ENCODE data around the gene SYT13. TPM values are rescaled to one million over a fixed set of nuclear protein-coding genes. Genes with fewer than 3 reads are reported as not detected.

Gene SYT13
- total RNA-seq, 2 experiments from 2014 or later: not detected

GRCh38 chr11:45280449-45280848 lies 5.7 kb downstream of the SYT13 start:
- Mint-ChIP-seq H3K4me3 (no peak overlapping the region), H3K9me3 (ENCODE audit: low read depth) (no peaks in the 10 kb centered on the region), H3K4me1 (no peaks in the 10 kb centered on the region), H3K27ac (no peak overlapping the region), H3K27me3 (peaks cover 52% of the 10 kb centered on the region), H3K36me3 (peaks cover 1% of the 10 kb centered on the region)
- no peak for DNase-seq
- CTCF ChIA-PET: no interaction called here
- ATAC-seq: no peak

GRCh38 chr11:45279645-45280044 lies 6.5 kb downstream of the SYT13 start:
- peaks cover 1% of the 10 kb centered on the region for H3K36me3 Mint-ChIP-seq
- no peaks in the 10 kb centered on the region for H3K4me1 Mint-ChIP-seq
- H3K27ac Mint-ChIP-seq: no peak overlapping the region
- DNase-seq (no peak), ATAC-seq (no peak)
- H3K27me3 Mint-ChIP-seq: peaks cover 52% of the 10 kb centered on the region
- H3K9me3 Mint-ChIP-seq (ENCODE audit: low read depth): no peaks in the 10 kb centered on the region
- CTCF ChIA-PET: interaction anchor here (0.8 to 1.2 kb wide), 2 partner anchors 176 to 353 kb away, joined by 4 read pairs; no protein-coding TSS in a partner anchor
- H3K4me3 Mint-ChIP-seq: no peak overlapping the region

DNA sequence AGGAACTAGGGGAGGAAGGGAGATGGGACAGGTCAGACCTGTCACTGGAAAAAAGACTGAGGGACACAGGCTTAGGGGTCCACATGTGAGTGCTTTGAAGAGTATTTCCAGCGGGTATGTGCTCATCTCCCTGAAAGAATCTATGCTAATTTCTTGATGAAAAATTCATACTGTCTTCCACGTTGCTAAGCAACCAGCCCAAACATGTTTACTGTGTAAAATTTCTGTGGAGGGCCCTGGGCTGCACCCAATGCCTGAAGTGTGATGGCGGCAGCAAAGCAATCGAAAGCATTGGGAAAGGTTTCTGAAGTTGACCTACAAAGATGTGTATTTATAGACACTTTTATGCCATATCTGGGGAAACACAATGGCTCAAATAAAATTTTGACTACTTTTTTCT lies 7.4 kb downstream of the SYT13 start:
- CTCF ChIA-PET: interaction anchor here (1.2 kb wide), 1 partner anchor 352 kb away, joined by 4 read pairs; no protein-coding TSS in a partner anchor
- no peak overlapping the region for H3K27ac Mint-ChIP-seq
- DNase-seq: no peak
- H3K9me3 Mint-ChIP-seq (ENCODE audit: low read depth): no peaks in the 10 kb centered on the region
- H3K4me1 Mint-ChIP-seq: no peaks in the 10 kb centered on the region
- H3K36me3 Mint-ChIP-seq: peaks cover 1% of the 10 kb centered on the region
- no peak for ATAC-seq
- H3K4me3 Mint-ChIP-seq: no peak overlapping the region
- H3K27me3 Mint-ChIP-seq: peaks cover 46% of the 10 kb centered on the region

DNA sequence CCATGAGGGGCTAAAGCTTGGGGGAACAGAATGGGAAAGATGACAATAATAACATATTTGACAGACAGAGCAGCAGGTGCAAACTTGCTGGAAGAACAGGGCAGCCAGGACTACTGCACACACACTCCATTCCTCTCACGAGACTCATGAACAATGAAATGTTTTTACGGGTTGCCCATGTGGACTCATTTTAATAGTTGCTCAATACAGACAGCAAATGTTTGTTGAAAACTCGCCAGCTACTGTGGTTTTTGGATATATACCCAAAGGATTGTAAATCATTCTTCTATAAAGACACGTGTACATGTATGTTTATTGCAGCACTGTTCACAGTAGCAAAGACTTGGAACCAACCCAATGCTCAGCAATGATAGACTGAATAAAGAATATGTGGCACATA lies 10.3 kb downstream of the SYT13 start:
- Mint-ChIP-seq H3K4me1 (no peaks in the 10 kb centered on the region), H3K4me3 (no peak overlapping the region), H3K27me3 (peaks cover 56% of the 10 kb centered on the region), H3K27ac (no peak overlapping the region), H3K9me3 (ENCODE audit: low read depth) (no peaks in the 10 kb centered on the region), H3K36me3 (peaks cover 1% of the 10 kb centered on the region)
- DNase-seq (no peak), ATAC-seq (no peak)
- CTCF ChIA-PET: no interaction called here

GRCh38 chr11:45274206-45274605 lies 11.9 kb downstream of the SYT13 start:
- DNase-seq (no peak), ATAC-seq (no peak)
- H3K27ac Mint-ChIP-seq: no peak overlapping the region
- H3K4me3 Mint-ChIP-seq: no peak overlapping the region
- CTCF ChIA-PET: no interaction called here
- peaks cover 62% of the 10 kb centered on the region for H3K27me3 Mint-ChIP-seq
- no peaks in the 10 kb centered on the region for H3K9me3 Mint-ChIP-seq (ENCODE audit: low read depth)
- no peaks in the 10 kb centered on the region for H3K4me1 Mint-ChIP-seq
- no peaks in the 10 kb centered on the region for H3K36me3 Mint-ChIP-seq

GRCh38 chr11:45273509-45273908 lies 12.6 kb downstream of the SYT13 start:
- peaks cover 66% of the 10 kb centered on the region for H3K27me3 Mint-ChIP-seq
- H3K27ac Mint-ChIP-seq: no peak overlapping the region
- no peaks in the 10 kb centered on the region for H3K9me3 Mint-ChIP-seq (ENCODE audit: low read depth)
- H3K36me3 Mint-ChIP-seq: no peaks in the 10 kb centered on the region
- CTCF ChIA-PET: no interaction called here
- DNase-seq (no peak), ATAC-seq (no peak)
- no peaks in the 10 kb centered on the region for H3K4me1 Mint-ChIP-seq
- no peak overlapping the region for H3K4me3 Mint-ChIP-seq

- CTCF ChIA-PET: no interaction called here
- no peaks in the 10 kb centered on the region for H3K36me3 Mint-ChIP-seq
Measured at GRCh38 chr11:45272701-45273100, 13.4 kb downstream of the SYT13 start.

DNA sequence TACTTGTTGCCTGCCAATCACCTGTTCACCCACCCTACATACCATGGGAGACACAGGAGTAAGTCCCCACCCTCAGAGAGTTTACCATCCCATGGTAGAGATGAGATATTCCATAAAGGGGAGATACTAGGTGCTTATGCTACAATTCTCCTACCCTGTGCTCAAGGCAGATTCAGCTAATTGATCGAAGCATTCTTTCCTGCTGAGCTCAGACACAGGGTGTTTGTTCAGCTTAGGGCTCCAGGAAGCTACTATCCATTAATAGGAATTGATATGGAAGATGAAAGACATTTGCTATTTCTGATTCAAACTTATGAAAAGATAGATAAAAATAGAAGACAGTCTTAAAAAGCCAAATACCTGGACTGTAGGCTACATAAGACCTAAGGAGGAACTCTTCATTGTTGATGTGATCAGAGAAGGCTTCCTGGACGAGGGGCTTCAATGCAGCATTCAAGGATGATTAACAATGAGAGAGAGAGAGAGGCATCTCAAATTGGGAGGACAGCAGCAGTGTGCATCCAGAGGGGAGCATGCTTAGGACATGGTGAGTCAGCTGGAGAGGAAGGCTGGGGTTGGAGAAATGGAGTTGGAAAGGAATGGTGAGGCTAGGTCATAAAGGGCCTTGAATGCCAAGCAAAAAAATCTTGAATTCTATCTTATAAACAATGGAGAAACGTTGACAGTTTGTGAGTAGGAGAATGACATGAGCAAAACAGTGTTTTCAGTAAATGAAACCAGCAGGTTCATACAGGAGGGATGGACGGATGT lies 15.0 kb downstream of the SYT13 start:
- Mint-ChIP-seq H3K9me3 (ENCODE audit: low read depth) (no peaks in the 10 kb centered on the region), H3K27me3 (peaks cover 58% of the 10 kb centered on the region), H3K4me1 (no peaks in the 10 kb centered on the region), H3K4me3 (no peak overlapping the region), H3K27ac (no peak overlapping the region), H3K36me3 (no peaks in the 10 kb centered on the region)
- CTCF ChIA-PET: interaction anchor here (1.3 kb wide), 1 partner anchor 161 kb away, joined by 3 read pairs; no protein-coding TSS in a partner anchor
- DNase-seq (no peak), ATAC-seq (no peak)

More at GRCh38 chr11:45272701-45273100, 13.4 kb downstream of the SYT13 start:
- DNase-seq (no peak), ATAC-seq (no peak)
- Mint-ChIP-seq H3K27me3 (peaks cover 64% of the 10 kb centered on the region), H3K9me3 (ENCODE audit: low read depth) (no peaks in the 10 kb centered on the region), H3K4me1 (no peaks in the 10 kb centered on the region), H3K27ac (no peak overlapping the region), H3K4me3 (no peak overlapping the region)

- Mint-ChIP-seq H3K4me1 (no peaks in the 10 kb centered on the region), H3K27me3 (peaks cover 51% of the 10 kb centered on the region), H3K9me3 (ENCODE audit: low read depth) (no peaks in the 10 kb centered on the region), H3K4me3 (no peak overlapping the region), H3K27ac (no peak overlapping the region), H3K36me3 (no peaks in the 10 kb centered on the region)
- CTCF ChIA-PET: interaction anchor here (0.6 kb wide), 1 partner anchor 137 kb away, joined by 3 read pairs; no protein-coding TSS in a partner anchor
- DNase-seq (no peak), ATAC-seq (no peak)
Measured at GRCh38 chr11:45269678-45270077, 16.5 kb downstream of the SYT13 start.

- Mint-ChIP-seq H3K27me3 (peaks cover 51% of the 10 kb centered on the region), H3K9me3 (ENCODE audit: low read depth) (no peaks in the 10 kb centered on the region), H3K36me3 (no peaks in the 10 kb centered on the region), H3K27ac (no peak overlapping the region), H3K4me1 (no peaks in the 10 kb centered on the region), H3K4me3 (no peak overlapping the region)
- ATAC-seq: no peak
- no peak for DNase-seq
- CTCF ChIA-PET: interaction anchor here (1.0 to 1.2 kb wide), 2 partner anchors 17 to 157 kb away, joined by 3 to 4 read pairs; no protein-coding TSS in a partner anchor
Measured at GRCh38 chr11:45267652-45268299, 18.4 kb downstream of the SYT13 start.

GRCh38 chr11:45267052-45267451 lies 19.1 kb downstream of the SYT13 start:
- no peaks in the 10 kb centered on the region for H3K4me1 Mint-ChIP-seq
- no peak for DNase-seq
- peaks cover 47% of the 10 kb centered on the region for H3K27me3 Mint-ChIP-seq
- CTCF ChIA-PET: interaction anchor here (1.0 kb wide), 2 partner anchors 17 to 21 kb away, joined by 3 to 4 read pairs; no protein-coding TSS in a partner anchor
- no peaks in the 10 kb centered on the region for H3K9me3 Mint-ChIP-seq (ENCODE audit: low read depth)
- H3K4me3 Mint-ChIP-seq: no peak overlapping the region
- ATAC-seq: no peak
- H3K27ac Mint-ChIP-seq: no peak overlapping the region
- H3K36me3 Mint-ChIP-seq: no peaks in the 10 kb centered on the region

GRCh38 chr11:45266676-45267020 lies 19.5 kb downstream of the SYT13 start:
- Mint-ChIP-seq H3K36me3 (no peaks in the 10 kb centered on the region), H3K4me3 (no peak overlapping the region), H3K27me3 (peaks cover 47% of the 10 kb centered on the region), H3K27ac (no peak overlapping the region), H3K9me3 (ENCODE audit: low read depth) (no peaks in the 10 kb centered on the region), H3K4me1 (no peaks in the 10 kb centered on the region)
- ATAC-seq: no peak
- DNase-seq: no peak
- CTCF ChIA-PET: interaction anchor here (0.9 to 1.0 kb wide), 3 partner anchors 18 to 156 kb away, joined by 3 to 4 read pairs (median 3); no protein-coding TSS in a partner anchor

DNA sequence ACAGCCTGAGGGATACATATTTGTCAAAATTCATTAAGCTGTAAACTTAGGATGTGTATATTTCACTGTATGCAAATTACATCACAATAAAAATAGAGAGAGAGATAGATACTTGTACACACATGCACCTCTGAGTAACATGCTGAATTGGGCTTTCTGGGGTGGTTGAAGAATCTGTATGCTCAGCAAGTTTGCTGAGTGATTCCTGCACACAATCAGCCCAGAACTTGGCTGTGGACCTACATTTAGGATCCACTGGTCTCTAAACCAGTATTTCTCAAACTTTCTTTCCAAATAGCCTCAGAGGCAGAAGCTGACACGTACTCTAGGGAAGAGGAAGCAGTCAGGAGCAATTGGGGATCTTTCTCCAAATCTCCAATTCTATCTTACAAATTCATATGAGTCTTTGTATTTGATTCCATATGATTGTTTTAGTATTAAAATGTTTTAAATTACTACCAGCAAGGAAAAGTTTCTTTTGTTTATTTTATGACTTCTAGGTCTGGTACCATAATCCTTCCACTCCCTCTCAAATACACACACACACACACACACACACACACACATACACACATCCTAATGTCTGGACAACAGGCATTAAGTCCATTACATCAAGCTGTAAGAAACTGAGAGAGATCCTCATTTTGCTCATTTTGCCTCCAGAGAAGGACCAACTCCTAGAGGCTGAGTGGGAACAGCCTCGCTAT lies 20.0 kb downstream of the SYT13 start:
- Mint-ChIP-seq H3K4me1 (no peaks in the 10 kb centered on the region), H3K27me3 (peaks cover 41% of the 10 kb centered on the region), H3K9me3 (ENCODE audit: low read depth) (no peaks in the 10 kb centered on the region), H3K36me3 (no peaks in the 10 kb centered on the region), H3K4me3 (no peak overlapping the region), H3K27ac (no peak overlapping the region)
- DNase-seq (no peak), ATAC-seq (no peak)
- CTCF ChIA-PET: interaction anchor here (0.9 to 1.0 kb wide), 2 partner anchors 22 to 156 kb away, joined by 3 read pairs; no protein-coding TSS in a partner anchor

Data from activated CD8-positive, alpha-beta memory T cell treated with anti-CD3 and anti-CD28 coated beads, Interleukin-2, amount 10 ng/mL, durations not matched to agents 7 days and 5 days (primary cell).